HG03469 (cell line): ENCODE measurements around the gene GOT2.
A peak's percentile ranks its signal among the peaks of the same experiment; 100 is the strongest.
"Not testable (repeated sequence)": the region's sequence is repeated elsewhere in the genome, so short reads cannot be mapped to it uniquely, and the experiment has no call there.

ENCODE experiments used
- ATAC-seq: cut with Tn5 transposase; IDR thresholded peaks from one replicate; pipeline ENCODE4 v1.9.1; 2021; ENCODE audit warnings: mild to moderate bottlenecking, moderate library complexity, moderate number of reproducible peaks; ENCODE audit not compliant: unreplicated experiment

The GOT2 gene

GRCh38 chr16:58733671-58734458, at the start of gene GOT2:
Gene GOT2, minus strand, starts transcription at chr16:58734316. Its CDS starts 88 bp downstream, at chr16:58734228.
- ATAC-seq: peak; percentile 88

GRCh38 chr16:58779291-58779690, 45.2 kb upstream of the GOT2 start:
- ATAC-seq: not testable (repeated sequence)

- ATAC-seq: no peak
These were observed 39.8 kb upstream of the GOT2 start for GRCh38 chr16:58773870-58774269.

DNA sequence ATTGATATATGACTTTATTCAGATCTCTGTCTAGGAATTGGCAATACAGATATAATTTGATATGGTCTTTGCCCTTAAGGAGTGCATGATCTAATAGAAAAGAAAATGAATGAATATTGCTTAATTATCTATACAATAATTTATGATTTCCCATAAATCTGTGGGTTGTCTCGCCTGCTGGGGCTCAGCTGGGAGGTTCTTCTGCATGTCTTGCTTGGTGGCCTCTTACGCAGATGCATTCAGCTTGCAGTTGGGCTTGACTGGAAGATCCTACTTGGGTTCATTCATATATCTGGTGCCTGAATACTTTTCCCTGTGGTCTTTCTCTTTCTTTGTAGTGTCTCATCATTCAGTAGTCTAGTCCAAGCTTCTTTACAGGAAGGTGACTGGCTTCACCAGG, 34.0 kb upstream of the GOT2 start:
- ATAC-seq: no peak

DNA sequence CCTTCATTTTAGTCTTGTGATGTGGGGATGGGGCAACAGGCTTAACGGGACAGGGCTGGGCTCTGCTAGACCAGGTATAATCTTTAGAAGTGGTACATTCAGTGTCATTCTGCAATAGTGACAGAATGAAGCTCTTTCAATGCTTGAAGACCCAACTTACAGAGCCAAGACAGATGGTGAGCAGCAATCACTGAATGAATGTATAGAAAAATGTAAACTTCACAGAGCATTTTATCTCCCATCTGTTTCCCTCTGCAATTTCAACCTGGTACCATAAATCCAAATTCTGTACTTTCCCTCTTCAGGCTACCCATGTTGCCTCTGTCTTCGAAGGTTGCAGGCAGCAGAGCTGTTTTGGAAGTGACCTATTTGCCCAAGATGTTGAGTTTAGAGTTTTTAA, 33.5 kb upstream of the GOT2 start:
- ATAC-seq: no peak

DNA sequence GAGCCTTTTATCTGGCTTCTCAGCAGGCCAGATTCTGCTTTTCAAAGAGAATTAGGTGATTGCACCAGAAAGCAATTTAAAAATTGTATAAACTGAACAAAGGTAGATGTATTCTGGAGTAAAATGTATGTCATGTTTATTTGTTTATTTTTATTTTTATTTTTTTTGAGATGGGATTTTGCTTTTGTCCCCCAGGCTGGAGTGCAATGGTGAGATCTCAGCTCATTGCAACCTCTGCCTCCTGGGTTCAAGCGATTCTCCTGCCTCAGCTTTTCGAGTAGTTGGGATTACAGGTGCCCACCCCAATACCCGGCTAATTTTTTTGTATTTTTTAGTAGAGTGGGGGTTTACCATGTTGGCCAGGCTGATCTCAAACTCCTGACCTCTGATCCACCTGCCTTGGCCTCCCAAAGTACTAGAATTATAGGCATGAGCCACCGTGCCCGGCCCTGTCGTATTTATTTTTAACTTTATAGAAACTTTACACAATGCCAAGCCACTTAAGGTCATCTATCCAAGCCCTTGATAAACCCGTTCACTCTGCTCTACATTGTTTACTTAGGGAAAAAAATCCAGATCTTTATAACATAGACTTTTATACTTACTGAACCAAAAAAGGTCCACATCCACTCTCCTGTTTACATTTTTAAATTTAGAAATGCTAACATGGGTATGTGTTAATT, 22.7 kb upstream of the GOT2 start:
- no peak for ATAC-seq

DNA sequence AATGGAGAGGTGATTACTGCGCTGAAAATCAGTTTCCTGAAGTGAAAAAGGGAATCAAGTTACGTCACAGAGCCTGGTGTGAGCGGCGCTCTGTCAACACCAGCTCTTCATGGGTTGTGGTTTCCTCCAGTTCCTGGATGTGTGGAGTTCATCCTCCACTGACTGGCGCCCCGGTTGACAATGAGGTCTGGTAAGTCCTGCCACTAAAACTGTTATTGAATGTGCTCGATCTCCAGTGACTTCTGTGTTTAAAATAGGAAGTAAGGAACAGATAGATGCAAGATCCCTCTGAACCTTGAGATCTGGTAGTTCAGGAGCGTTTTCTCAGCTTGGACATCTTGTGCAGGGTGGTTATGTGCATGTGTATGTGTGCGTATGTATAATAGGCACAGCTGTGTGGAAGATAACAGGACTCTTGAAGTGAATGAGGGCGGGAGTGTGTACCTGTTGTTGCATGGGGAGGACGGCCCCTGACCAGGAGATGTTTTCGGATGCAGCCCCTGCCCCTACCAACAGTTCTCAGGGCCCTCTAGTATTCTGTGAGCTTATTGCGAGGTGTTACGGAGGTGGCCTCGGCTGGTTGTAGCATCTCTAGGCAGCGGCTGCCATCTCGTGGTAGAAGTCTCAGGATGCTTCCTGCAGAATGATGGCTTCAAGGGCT, 22.0 kb upstream of the GOT2 start:
- peak; percentile 95 for ATAC-seq

- no peak for ATAC-seq
These were observed 19.6 kb upstream of the GOT2 start for GRCh38 chr16:58753711-58754134.

DNA sequence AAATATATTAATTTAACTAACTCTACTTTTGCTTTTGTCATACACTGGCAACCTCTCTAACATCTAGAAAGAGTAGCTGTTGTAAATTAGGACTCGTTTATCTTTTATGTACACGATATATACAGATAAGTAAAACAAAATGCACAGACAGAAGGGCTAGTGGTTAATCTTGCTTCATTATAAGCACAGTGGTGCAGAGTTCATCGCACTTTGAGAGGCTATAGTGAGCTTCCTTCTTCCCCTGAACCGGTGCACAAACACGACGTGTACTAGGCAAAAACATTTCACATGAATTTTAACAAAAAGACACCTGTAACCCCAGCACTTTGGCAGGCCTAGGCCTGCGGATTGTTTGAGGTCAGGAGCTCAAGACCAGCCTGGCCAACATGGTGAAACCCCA, 10.4 kb upstream of the GOT2 start:
- ATAC-seq: no peak

- no peak for ATAC-seq
These were observed 7.9 kb upstream of the GOT2 start for GRCh38 chr16:58741976-58742375.

- ATAC-seq: no peak
These were observed 7.0 kb upstream of the GOT2 start for GRCh38 chr16:58741166-58741565.

DNA sequence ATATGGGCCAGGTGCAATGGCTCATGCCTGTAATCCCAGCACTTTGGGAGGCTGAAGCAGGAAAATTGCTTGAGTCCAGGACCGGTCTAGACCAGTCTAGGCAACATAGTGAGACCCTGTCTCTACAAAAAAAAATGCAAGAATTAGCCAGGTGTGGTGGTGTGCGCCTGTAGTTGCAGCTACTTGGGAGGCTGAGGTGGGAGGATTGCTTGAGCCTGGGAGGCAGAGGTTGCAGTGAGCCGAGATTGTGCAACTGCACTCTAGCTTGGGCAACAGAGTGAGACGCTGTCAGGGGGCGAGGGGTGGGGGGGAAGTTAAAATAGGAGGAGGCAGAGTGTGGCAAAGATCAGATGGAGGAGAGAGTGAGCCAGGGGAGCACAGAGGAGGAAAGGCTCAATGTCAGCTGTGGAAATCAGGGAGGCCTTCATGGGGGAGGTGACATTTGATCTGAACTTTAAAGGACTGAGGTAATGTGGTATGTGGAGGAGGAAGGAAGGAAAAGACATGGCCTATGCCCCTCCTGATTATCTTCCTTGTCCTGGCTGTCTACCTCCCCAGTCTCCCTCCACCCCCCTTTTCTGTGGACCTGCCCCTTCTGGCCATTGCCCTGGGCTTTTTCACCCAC, 4.7 kb upstream of the GOT2 start:
- ATAC-seq: no peak

- ATAC-seq: not testable (repeated sequence)
These were observed 2.2 kb upstream of the GOT2 start for GRCh38 chr16:58736341-58736740.

- no peak for ATAC-seq
These were observed 307 bp upstream of the GOT2 start for GRCh38 chr16:58734459-58734787.

- ATAC-seq: no peak
These were observed 857 bp downstream of the GOT2 start for GRCh38 chr16:58733248-58733670.

- ATAC-seq: peak; percentile 46
These were observed 1.4 kb downstream of the GOT2 start for GRCh38 chr16:58732545-58733247.

DNA sequence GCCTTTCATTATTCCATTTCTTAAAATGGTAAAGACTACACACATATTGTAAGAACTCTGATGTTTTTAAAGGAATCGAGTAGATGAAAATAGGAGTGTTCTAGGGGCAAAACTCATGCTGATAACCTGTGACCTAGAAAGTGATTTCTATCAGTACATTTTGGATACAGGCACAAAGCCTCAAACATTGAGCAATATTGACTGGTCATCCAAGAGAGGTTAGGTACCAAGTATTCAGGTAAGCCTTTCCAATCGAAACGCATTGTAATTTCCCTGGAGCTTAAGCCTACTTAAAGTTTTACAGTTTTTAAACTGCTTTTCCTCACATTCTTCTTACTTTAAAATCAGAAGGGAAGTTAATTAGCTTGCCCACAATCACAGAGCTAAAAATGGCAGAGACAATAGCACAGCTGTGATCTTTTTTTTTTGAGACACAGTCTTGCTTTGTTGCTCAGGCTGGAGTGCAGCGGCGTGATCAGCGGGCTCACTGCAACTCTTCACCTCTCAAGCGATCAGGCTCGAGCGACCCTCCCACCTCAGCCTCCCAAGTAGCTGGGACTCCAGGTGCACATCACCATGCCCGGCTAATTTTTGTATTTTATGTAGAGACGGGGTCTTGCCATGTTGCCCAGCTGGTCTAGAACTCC, 3.3 kb downstream of the GOT2 start:
- ATAC-seq: no peak

DNA sequence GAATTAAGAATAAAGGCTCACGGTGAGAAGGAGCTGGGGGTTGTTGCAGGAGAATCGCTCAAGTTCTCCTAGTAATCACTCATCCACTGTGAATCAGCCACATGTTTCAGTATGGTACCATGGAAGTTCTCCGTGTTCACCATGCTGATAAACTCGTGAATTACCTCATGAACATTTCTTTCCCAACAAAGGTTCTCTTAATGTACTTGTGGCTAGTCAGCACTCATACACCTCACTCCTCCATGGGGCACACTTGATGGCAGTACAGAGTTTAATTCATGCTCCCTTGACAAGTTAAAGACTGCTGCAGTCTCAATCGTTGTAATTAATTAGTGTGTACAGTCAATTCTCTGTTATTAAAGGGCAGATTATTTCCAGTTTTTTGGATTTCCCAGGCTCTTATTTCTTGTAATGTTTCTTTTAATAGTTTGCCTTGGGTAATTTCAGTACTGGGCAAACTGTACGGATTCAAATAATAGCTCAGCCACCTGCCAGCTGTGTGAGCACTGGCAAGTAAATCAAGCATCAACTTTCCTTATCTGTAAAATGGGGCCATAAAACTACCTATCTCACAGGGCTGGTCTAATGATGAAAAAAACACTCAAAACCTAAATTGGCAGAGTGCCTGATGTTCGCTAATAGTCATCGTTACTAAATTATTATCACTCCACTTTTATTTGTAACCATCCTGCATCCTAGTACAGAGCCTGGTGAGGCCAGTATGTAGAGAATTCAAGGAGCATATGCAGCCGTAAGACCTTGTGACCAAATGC, 6.1 kb downstream of the GOT2 start:
- ATAC-seq: no peak

GRCh38 chr16:58727028-58727781, 6.9 kb downstream of the GOT2 start:
- ATAC-seq: no peak
